C4-2B (cell line): Measurements from ENCODE around the gene PLEKHA4.

Experiments
- CTCF ChIP-seq: fragments of 450-650 bp; conservative IDR thresholded peaks from 2 replicates; pipeline ENCODE4 v1.5.1; 2017; ENCODE audit warnings: mild to moderate bottlenecking
- ZFX ChIP-seq: fragments of 450-650 bp; IDR thresholded peaks from 2 replicates; pipeline ENCODE4 v1.6.1; 2017

GRCh38 chr19:48874303-48875135 is 6.1 kb upstream of the PLEKHA4 start:
- no peak for TF ChIP-seq ZFX
- TF ChIP-seq CTCF = no peak
